ENCODE data around the gene ATP6V0E1. TPM values are rescaled to one million over a fixed set of nuclear protein-coding genes. Genes with fewer than 3 reads are reported as not detected.

ATP6V0E1 gene
- total RNA-seq, 2 donors from 2014 or later = 194 to 218 TPM

GRCh38 chr5:172940268-172941066, 43.1 kb upstream of the ATP6V0E1 start:
- Histone ChIP-seq H3K4me1 (no peaks in the 10 kb centered on the region), H3K9ac (ENCODE audit: low read depth in 2 of 2, low read length in 2 of 2) (no peak overlapping the region), H3K9me3 (no peaks in the 10 kb centered on the region), H3K27me3 (no peaks in the 10 kb centered on the region), H3K4me3 (no peak overlapping the region), H3K36me3 (no peaks in the 10 kb centered on the region), H3K27ac (no peak overlapping the region)
- intact Hi-C loops (cut with DNase I) = no loop called here
- TF ChIP-seq CTCF (IDR thresholded peaks at IDR 0.05) = no peak
- no peak for DNase-seq

- Histone ChIP-seq H3K4me3 (no peak overlapping the region), H3K9ac (ENCODE audit: low read depth in 2 of 2, low read length in 2 of 2) (no peak overlapping the region), H3K36me3 (no peaks in the 10 kb centered on the region), H3K9me3 (no peaks in the 10 kb centered on the region), H3K27ac (no peak overlapping the region), H3K4me1 (no peaks in the 10 kb centered on the region), H3K27me3 (no peaks in the 10 kb centered on the region)
- no peak for DNase-seq
- no peak for TF ChIP-seq CTCF (IDR thresholded peaks at IDR 0.05)
- intact Hi-C loops (cut with DNase I) = no loop called here
Measured at GRCh38 chr5:172941067-172941516, 42.5 kb upstream of the ATP6V0E1 start.

- Histone ChIP-seq H3K9me3 (no peaks in the 10 kb centered on the region), H3K9ac (ENCODE audit: low read depth in 2 of 2, low read length in 2 of 2) (no peak overlapping the region), H3K27ac (no peak overlapping the region), H3K27me3 (no peaks in the 10 kb centered on the region), H3K4me3 (no peak overlapping the region), H3K36me3 (no peaks in the 10 kb centered on the region), H3K4me1 (no peaks in the 10 kb centered on the region)
- TF ChIP-seq CTCF (IDR thresholded peaks at IDR 0.05) = no peak
- no peak for DNase-seq
- intact Hi-C loops (cut with DNase I) = no loop called here
Measured at GRCh38 chr5:172942556-172942955, 41.0 kb upstream of the ATP6V0E1 start.

GRCh38 chr5:172943283-172943841, 40.2 kb upstream of the ATP6V0E1 start:
- intact Hi-C loops (cut with DNase I) = no loop called here
- Histone ChIP-seq H3K4me3 (no peak overlapping the region), H3K27ac (no peak overlapping the region), H3K9ac (ENCODE audit: low read depth in 2 of 2, low read length in 2 of 2) (no peak overlapping the region), H3K27me3 (no peaks in the 10 kb centered on the region), H3K9me3 (no peaks in the 10 kb centered on the region), H3K4me1 (no peaks in the 10 kb centered on the region), H3K36me3 (no peaks in the 10 kb centered on the region)
- no peak for TF ChIP-seq CTCF (IDR thresholded peaks at IDR 0.05)
- no peak for DNase-seq

- Histone ChIP-seq H3K4me3 (no peak overlapping the region), H3K27me3 (no peaks in the 10 kb centered on the region), H3K27ac (no peak overlapping the region), H3K4me1 (no peaks in the 10 kb centered on the region), H3K9ac (ENCODE audit: low read depth in 2 of 2, low read length in 2 of 2) (no peak overlapping the region), H3K9me3 (no peaks in the 10 kb centered on the region), H3K36me3 (no peaks in the 10 kb centered on the region)
- no peak for DNase-seq
- no peak for TF ChIP-seq CTCF (IDR thresholded peaks at IDR 0.05)
- intact Hi-C loops (cut with DNase I) = no loop called here
Measured at GRCh38 chr5:172943906-172944305, 39.7 kb upstream of the ATP6V0E1 start.
